ENCODE data around the gene CCDC91.

Gene CCDC91

GRCh38 chr12:28190321-28191050 lies at the start of gene CCDC91:
Gene CCDC91 (plus strand): TSS chr12:28190456. CDS start chr12:28257216, 66,760 bp downstream.
- DNase-seq (ENCODE audit: low spot score): peak; percentile 73

DNA sequence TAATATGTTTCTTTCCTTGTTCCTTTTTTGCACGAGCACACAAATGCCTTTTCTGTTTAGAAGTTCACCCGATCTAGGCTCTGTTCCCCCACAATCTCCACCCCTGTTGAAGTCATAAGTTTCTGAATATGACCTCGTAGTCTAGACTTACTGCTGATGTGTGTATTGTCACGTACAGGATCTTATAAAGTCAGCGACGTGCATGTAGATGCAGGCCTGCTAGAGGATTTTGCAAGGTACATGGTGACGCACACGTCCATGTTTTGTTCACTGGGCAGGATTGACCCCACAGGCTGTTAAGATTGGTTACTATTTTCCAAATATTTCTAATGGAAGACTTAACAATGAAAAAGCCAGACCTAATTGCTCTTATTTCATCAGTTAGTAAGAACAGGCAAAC lies 46.2 kb upstream of the CCDC91 start:
- DNase-seq (ENCODE audit: low spot score): no peak

DNA sequence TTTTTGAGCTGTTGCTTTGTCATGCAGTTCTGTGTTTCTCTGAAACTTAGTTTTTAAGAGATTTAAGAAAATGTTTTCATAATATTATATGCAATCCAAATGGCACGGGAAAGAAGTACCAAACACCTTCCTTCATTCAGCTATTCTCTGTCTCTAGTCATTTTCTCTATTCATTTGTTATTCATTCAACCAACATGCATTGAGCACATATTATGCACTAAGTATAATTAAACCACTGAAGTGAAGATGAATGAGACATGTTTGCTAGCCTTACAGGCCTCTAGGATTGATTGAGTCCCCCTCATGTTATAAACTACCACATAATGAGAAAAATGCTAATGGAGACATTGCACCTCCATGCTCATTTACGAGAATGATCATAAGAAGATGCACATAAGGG lies 45.7 kb upstream of the CCDC91 start:
- DNase-seq (ENCODE audit: low spot score): no peak

DNA sequence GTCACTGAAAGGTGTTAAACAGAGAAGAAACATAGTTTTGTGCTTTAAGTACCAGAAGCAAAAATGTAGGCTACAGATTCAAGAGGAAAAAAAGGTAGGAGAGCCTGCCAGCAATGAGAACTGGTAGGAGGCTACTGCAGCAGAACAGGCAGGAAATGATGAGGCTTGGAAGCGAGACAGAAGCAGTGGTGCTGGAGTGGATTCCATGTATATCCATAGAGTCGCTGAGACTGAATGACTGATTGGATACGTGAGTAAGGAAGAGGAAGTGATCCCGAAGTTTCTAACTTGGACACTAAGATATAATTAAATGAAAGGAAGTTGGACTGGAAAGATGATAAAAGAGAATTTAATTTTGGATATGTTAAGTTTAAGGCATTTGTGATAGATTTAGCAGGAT lies 45.0 kb upstream of the CCDC91 start:
- DNase-seq (ENCODE audit: low spot score): no peak

DNA sequence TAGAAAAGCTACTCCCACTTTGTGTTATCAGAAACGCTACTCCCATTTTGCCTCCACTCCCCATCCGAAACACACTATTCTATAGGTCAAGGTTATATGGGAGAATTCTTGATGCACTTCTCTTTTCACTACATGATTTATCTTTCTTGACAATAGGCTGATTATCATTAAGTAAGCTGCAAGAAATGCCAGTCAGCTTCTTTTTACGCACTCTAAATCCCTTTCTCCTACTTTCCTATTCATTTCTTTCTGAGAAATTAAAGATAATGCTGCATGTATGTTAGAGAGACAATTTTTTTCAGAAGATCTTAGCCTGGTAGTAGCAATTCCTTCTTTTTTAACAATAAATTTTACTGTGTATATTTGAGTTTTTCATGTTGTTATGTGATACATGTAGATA lies 41.0 kb upstream of the CCDC91 start:
- no peak for DNase-seq (ENCODE audit: low spot score)

- DNase-seq (ENCODE audit: low spot score): no peak
These were observed 33.9 kb upstream of the CCDC91 start for GRCh38 chr12:28156362-28156761.

- DNase-seq (ENCODE audit: low spot score): no peak
These were observed 33.5 kb upstream of the CCDC91 start for GRCh38 chr12:28156804-28157203.

- no peak for DNase-seq (ENCODE audit: low spot score)
These were observed 31.9 kb upstream of the CCDC91 start for GRCh38 chr12:28158353-28158752.

- DNase-seq (ENCODE audit: low spot score): no peak
These were observed 30.6 kb upstream of the CCDC91 start for GRCh38 chr12:28159688-28160087.

DNA sequence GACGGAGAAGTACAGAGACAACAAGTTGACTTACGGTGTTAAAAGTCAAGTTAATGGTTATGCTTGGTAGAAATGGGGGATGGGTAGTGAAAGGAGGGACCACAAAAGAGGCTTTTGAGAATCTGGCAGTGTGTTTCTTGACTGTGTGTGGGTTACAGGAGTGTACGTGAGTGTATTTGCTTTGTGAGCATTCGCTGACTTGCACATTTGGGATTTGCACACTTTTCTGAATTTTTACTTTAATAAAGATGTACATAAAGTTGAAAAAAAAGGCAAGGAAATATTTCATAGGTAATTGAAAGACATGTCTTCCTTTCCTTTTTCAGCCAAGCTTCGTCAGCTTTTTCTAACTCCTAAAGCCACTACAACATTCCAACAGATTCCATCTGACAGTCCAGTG lies 28.6 kb upstream of the CCDC91 start:
- DNase-seq (ENCODE audit: low spot score): no peak

DNA sequence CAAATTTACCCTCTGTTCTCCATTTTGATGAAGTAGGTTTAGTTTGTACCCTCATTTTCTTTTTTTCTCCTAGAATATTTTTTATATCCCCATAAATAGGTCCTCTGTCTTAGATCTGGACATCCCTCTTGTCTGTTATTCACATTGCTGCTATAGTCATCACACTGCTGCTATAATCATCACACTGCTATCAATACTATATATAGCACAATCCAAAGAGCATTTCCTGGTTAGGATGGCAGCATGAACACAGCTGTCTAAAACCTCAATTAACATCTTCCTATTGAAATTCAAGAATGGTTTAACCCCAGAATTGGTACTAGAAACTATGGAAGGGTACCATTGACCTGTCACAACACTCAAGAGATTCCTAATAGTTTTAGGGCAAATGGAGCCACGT lies 27.6 kb upstream of the CCDC91 start:
- DNase-seq (ENCODE audit: low spot score): no peak

- DNase-seq (ENCODE audit: low spot score): no peak
These were observed 25.5 kb upstream of the CCDC91 start for GRCh38 chr12:28164644-28165275.

- DNase-seq (ENCODE audit: low spot score): no peak
These were observed 22.2 kb upstream of the CCDC91 start for GRCh38 chr12:28167981-28168485.

DNA sequence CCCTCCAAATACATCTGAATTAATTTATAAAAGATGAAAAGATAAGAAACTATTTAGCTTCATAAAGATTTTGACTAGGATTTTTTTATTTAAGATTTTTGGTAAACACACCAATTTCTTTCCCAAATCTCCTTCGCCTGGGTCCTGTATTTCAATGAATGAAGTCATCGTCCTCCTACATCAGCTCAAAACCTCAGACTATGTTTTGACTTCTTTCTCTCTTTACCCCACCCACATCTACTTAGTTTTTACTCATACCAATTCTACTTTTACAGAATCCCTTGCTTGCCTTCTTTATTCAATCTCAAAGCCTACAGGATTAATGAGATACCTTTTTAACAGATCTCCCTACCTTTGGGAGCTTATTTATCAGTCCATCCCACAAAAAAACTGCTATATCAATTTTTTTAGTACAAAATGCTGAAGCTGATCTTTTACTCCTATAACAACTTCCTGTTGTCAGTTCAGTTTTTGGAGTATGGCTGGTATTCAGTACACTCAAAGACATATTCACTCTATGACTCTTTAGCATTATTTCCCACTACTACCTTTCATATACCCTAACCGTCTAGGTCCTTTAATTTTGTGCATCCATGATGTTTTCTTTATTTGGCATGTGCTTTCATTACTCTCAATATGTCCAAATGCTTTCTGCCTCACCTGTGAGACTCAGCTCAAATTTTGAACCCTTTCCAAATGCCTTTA lies 18.7 kb upstream of the CCDC91 start:
- no peak for DNase-seq (ENCODE audit: low spot score)

DNA sequence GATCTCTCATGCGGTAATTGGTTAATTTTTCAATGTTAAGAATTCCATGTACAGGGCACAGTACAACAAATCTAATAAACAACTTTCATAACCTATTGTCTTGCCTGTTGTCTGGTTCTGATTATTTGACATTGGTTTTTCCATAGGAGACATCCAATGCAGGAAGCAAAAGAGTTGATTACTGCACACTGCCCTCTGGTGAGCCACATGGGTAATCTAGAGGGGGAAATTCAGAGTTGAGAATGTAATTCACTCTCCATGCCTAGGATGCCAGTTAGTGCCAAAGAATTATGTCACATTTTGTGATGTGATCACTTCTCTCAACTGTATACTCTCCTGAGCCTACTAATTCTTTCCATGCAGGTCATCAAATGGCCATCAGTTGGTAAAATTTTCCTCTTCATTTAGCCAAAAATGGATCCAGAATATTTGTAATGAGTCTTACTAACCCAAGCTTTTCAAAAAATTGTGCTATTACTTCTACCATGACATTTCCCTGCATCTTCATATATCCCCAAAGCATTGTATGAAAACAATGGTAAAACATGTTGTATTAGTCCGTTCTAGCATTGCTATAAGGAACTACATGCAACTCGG lies 17.7 kb upstream of the CCDC91 start:
- peak; percentile 16 for DNase-seq (ENCODE audit: low spot score)

GRCh38 chr12:28173440-28173839 lies 16.8 kb upstream of the CCDC91 start:
- no peak for DNase-seq (ENCODE audit: low spot score)

GRCh38 chr12:28175098-28175589 lies 15.1 kb upstream of the CCDC91 start:
- no peak for DNase-seq (ENCODE audit: low spot score)

DNA sequence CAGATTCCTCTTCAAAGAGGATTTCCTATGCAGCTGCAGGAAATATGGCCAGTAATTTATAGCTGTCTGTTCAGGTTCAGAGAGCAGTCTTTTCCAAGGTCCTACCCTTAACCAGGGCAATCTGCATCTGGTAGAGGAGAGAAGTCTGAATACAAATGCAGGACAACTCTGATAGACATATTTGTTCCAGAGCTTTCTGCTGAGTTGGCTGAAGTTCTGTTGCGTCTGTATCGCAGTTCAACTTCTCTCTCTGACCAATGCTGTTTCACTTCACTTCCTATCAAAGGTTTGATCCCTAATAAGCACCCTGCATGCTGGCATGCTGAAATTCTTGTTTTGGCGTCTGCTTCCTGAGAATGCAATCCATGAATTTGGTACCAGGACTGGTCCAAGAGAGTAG lies 14.0 kb upstream of the CCDC91 start:
- no peak for DNase-seq (ENCODE audit: low spot score)

DNA sequence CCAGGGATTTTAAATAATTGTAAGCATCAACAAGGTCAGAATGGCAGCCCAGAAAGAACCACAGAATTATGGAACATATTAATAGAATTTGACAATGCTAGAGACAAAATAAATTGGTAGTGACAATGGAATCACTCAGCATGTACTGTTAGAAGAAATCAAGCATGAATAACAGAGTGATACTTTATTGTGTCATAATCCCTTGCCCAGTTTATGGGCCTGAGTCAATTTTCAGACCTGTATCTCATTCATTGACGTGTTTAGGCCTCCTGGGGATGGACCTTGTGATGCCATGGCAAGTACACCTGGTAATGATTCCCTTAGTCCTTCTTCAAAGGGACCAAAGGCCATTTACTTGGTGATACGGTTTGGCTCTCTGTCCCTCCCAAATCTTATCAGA lies 12.8 kb upstream of the CCDC91 start:
- DNase-seq (ENCODE audit: low spot score): no peak

DNA sequence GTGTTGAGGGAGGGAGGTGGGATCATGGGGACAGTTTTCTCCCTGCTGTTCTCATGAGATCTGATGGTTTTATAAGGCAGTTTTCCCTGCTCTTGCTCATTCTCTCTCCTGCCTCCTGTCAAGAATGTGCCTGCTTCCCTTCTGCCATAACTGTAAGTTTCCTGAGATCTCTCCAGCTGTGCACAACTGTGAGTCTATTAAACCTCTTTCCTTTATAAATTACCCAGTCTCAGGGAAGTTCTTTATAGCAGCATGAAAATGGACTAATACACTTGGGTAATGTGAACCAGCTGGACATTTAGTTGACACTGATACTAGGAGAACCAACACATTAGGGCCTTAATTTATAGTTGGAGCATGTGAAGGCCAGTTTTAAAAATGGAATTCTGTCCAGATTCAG lies 12.4 kb upstream of the CCDC91 start:
- DNase-seq (ENCODE audit: low spot score): no peak

DNA sequence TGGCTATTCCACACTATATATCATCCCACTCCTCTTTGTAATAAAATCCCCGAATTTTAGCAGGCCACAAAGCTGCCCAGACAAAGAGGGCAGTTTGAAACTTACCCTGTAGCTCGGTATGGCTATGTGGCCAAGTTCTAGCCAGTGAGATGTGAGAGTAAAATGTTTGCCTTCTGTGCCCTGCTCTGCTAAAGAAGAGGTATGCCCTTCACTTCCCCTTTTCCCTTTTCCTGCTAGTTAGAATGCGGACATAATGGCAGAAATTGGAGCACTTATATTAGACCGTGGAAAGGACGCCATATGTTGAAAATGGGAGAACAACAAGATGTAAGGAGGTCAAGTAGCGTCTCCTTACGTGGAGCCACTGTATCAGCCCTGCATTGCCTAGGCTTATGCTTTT lies 11.5 kb upstream of the CCDC91 start:
- DNase-seq (ENCODE audit: low spot score): no peak

DNA sequence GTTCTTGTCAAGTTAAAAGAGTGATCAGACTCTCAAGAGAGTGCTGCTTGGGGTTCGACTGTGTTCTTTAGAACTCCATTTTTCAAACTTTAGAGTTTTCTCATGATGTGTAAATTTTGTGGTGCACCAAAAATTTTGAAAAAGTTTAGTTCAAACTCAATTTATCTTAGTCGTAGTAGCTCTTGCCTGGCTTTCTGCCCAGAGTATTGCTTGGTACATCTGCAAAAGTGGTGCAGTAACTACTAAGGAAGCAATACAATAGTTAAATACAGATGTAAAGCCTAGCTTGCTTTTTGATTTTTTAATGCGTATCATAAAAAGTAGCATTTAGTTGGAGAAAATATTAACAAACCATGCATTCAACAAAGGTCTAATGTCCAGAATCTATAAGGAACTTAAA lies 9.5 kb upstream of the CCDC91 start:
- DNase-seq (ENCODE audit: low spot score): no peak

DNA sequence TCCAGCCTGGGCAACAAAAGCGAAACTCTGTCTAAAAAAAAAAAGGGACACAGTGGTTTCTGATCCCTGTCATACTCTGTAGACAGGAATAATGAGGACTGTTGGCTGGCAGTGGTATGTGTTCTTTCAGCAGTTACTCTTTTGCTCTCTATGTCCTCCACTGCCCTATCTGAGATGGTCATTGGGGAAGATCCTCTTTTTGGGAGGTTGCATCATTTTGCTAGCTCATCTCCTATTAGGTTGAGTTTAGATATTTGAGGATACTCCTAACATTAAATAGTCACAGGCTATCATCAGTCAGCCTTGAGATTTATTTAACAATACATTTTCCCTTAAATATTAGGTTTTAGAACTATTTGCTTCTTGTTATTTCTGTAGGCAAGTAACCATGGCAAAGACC lies 5.9 kb upstream of the CCDC91 start:
- DNase-seq (ENCODE audit: low spot score): no peak

All from globus pallidus (tissue), 1 donor.